GM23248 (cell line): ENCODE data around the gene XBP1.

ENCODE experiments used
- EZH2 ChIP-seq: fragments of 200-600 bp; sonication (generic); IDR thresholded peaks from 2 replicates; pipeline ENCODE4 v1.6.1; 2018; ENCODE audit warnings: antibody characterized with exemption, mild to moderate bottlenecking; ENCODE audit not compliant: insufficient read depth, poor library complexity, severe bottlenecking
- EZH2phosphoT487 ChIP-seq: fragments of 200-600 bp; sonication (generic); IDR thresholded peaks from 2 replicates; pipeline ENCODE4 v1.6.1; 2018; ENCODE audit warnings: antibody characterized with exemption, moderate library complexity, mild to moderate bottlenecking, low read depth; ENCODE audit not compliant: insufficient read depth

GRCh38 chr22:28819253-28820096 lies 19.1 kb upstream of the XBP1 start:
- TF ChIP-seq EZH2 (no peak), EZH2phosphoT487 (no peak)
